Posterior cingulate gyrus (tissue), 11 donors: ENCODE measurements around the gene SLC2A11.
"Not testable (repeated sequence)": the region's sequence is repeated elsewhere in the genome, so short reads cannot be mapped to it uniquely, and the experiment has no call there.

Experiments
- DNase-seq, 10 donors: peaks; one replicate each; pipeline versions ENCODE4 v3.0.0 to v3.0.0-alpha.2; 2020 to 2021; ENCODE audit warnings: mixed read lengths in 3 of 10
- intact Hi-C: fragments of 100-400 bp; cut with DNase I; formaldehyde crosslinking; loops from one replicate; pipeline ENCODE4 v1.15.1; 2023

The SLC2A11 gene

DNA sequence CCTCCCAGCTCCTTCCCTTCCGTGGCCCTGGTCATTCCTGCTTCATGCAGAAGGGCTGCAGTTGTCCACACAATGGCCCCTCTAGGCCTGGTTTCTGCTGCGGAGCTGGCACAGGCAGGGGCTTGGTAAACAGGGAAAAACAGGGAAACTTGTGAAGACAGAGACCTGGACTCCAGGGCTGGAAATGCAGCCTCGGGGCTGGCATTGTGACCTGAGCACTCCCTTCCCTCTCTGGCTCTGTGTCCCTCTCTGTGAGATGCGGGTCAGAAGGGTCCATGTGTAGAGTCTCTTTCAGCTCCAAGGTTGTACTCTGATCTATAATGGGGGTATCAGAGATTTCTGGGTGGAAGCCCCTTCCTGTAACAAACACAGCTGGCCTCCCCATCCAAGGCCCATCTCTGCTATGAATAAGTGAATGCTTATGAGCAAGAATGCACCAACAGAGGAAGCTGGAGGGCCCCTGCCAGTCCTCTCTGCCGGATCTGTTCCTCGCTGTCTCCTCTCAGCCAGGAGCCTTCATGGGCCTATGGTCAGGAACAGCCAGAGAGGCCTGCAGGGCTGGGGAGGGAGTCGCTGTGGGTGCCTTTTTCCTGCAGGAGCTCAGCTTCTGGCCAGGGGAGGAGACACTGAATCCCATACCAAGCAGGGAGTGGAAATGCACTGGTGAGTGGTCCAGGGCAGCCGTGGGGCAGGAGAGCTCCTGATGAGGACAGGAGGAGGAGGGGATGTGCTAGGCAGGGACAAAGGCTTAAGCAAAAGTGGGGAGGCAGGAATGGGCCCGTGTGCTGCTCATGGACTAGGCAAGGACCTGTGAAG, 12.2 kb upstream of the SLC2A11 start:
- peak in 1 of 10 donors; percentile 35 for DNase-seq
- intact Hi-C loops, result loop anchor here (5.0 to 10.0 kb wide), 3 partner anchors 78 to 303 kb away; partner anchors contain the start of gene CHCHD10

DNA sequence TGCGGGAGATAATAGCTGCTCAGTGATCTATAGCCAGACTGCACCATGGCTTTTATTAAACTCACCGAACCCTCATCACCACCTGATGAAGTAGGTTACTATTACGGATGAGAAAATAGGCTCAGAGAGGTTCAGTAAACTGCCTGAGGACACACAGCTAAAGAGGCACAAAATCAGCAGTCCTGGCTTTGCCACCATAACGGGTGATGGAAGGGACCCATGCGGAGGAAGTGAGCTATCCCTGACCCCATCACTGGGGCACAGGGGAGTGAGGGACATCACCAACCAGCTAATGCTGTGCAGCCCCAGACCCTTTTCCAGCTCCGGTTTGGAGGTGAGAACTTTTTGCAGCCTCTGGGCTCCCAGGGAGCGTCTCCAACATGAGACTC, 11.6 kb upstream of the SLC2A11 start:
- DNase-seq, result peak in 1 of 10 donors; percentile 35

DNA sequence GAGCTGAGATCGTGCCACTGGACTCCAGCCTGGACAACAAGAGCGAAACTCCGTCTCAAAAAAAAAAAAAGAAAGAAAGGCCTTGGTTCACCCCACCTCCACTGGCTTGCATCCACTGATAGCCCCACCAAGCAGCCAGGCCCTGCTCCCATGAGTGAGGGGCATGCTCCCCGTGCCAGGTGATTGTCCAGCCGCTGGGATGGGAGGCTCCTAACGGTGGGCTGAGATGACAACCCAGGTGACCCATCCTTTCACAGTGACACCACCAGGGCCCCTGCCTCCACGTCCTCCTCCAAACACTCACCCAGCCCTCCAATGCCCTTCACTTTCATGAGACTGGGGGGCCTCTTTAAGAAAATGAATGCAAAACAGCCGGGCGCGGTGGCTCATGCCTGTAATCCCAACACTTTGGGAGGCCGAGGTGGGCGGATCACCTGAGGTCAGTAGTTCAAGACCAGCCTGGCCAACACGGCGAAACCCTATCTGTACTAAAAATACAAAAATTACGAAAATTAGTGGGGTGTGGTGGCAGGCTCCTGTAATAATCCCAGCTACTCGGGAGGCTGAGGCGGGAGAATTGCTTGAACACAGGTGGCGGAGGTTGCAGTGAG, 10.3 kb upstream of the SLC2A11 start:
- intact Hi-C loops, result loop anchor here (5.0 to 10.0 kb wide), 3 partner anchors 80 to 305 kb away; partner anchors contain the start of gene CHCHD10
- DNase-seq, result peak in 1 of 10 donors; percentile 54

More for the DNA sequence above, 11.6 kb upstream of the SLC2A11 start:
- intact Hi-C loops, result loop anchor here (5.0 to 10.0 kb wide), 3 partner anchors 79 to 304 kb away; partner anchors contain the start of gene CHCHD10

DNA sequence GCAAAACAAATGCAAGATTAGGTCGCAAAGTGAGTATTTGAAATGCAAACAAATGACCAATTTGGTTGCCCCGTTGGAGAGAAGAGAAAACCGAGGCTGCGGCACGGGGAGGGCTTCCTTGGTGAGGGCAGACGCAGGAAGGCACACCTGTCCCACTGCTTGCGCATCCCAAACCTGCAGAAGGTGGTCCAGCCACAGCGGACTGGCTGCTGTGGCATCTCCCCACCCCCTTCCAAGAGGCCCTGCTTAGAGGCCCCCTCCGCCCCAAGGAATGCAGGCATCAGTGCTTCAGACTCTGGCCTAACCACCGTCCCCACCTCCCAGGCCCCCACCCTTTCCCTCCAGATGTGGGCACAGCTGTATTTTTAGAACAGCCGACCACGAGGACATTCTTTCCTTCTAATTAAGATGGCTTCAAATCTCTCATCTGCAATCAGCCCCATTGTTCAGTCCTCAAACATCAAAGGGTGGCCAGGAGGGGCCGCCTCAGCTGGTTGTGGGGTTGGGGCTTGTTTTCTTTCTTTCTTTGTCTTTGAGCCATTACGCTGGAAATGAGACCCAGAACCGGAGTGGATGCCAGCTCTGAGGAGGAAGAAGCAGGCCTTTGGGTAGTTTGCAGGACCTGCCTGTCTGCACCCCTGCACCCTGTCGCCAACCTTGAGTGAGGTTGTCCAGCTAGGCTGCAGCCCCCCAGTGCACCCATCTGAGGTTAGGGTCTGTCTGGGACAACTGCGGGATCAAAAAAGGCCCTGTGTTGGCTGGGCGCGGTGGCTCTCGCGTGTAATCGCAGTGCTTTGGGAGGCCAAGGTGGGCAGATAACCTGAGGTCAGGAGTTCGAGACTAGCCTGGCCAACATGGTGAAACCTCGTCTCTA, 9.4 kb upstream of the SLC2A11 start:
- peak in 3 of 10 donors; percentile 25 to 73 (median 61) for DNase-seq
- intact Hi-C loops, result loop anchor here (5.0 to 10.0 kb wide), 3 partner anchors 81 to 306 kb away; partner anchors contain the start of gene CHCHD10

DNA sequence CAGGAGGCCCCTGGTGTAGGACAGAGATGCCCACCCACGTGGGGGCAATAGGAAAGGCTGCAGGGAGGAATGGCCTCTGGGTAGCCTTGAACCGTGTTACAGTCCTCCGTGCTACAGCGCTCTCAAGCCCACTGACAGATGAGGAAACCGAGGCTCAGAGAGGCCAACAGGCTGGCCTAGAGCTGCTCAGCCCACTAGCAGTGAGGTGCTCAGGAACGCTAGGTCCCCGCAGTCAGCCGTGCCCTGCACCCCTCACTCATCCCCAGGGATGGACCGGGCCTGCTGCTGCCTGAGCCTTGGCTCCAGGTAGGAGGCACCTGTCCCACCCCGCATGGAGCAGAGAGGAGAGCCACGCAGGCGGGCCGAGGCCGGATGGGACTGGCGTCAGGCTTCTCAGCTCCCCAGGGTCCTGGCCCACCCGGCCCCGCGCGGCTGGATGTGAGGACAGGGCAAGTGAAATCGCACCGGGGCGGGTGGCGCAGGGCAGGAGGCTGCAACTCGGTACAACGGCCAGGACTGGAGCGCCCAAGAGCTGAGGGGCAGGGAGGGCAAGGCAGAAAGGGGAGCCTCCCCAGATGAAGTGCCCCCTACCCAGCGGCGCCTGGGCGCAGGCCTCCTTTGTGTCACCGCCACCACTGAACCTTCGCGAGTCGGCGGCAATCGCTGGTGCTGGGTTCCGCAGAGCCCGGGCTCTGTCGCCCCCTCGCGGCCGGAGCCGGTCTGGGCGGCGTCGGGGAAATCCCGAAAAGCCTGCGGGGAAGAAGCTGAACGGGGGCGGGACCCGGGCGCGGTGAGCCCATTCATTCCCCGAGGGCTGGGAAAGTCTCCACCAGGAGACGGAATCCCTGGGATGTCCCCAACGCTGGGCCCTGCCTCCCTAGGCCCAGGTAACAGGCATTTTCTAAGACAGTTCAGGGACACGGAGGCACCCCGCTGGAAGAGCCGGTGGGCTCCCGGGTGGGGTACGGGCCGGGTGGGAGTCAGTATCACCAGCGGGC, 8.4 kb upstream of the SLC2A11 start:
- intact Hi-C loops, result loop anchor here (5.0 to 10.0 kb wide), 3 partner anchors 82 to 307 kb away; partner anchors contain the start of gene CHCHD10
- DNase-seq, result peak; percentile 69 to 98 (median 88)

DNA sequence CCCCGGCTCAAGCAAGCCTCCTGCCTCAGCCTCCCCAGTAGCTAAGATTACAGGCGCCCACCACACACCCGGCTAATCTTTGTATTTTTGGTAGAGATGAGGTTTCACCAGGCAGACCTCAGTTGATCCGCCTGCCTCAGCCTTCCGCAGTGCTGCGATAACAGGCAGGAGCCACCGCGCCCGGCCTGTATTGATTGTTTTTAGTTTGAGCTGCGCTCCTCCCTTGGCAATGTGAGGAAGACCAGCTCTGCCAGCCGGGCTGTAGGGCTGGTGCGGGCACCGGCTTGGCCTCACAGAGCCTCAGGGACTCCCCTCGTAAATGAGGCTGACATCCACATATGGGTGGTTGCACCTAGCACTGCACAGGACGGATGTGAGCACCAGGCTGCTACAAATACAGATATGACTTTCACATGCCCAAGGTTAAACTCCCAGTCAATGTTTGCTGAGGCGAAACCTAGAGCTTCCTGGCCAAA, 7.5 kb upstream of the SLC2A11 start:
- intact Hi-C loops, result no loop called here
- DNase-seq, result peak in 3 of 10 donors; percentile 45 to 79 (median 54)

DNA sequence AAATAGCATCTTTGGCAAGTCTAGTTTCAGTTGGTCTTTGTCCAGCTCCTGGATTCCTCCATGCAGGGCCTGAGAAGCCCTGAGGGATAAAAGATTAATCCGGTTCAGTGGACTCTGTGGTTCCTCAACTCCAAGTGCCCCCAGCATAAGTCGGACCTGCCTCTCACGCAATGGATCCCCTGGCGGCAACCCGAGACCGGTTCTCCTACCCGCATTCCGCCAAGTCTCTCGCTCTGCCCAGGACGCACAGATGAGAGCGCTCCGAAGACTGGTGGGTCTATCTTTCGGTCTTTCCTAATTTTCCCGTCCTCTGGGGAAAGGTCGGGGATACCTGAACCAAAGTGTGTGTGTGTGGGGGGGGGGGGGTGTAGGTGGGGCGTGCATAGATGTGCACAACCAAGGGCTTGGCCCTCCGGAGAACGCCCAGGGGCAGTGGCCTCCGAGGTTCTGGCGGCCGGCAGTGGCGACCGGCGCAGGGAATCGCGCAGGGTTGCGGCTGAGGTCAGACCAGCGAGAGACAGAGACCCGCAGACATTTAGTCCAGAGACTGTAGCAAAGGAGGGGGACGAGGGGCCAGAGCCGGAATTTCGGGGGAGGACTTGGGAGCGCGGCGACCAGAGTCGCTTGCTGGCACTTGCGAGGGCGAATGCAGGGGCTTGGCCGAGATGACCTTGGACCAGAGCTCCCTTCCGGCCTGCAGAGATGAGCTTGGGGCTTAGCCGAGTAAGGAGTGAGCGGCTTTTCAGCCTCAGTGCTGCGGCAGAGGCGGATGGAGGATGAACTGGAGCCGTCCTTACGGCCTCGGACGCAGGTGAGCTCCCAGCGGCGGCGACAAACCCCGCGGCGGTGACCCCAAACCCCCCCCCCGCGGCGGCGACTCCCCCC, 712 bp upstream of the SLC2A11 start:
- DNase-seq, result peak in 7 of 10 donors; percentile 42 to 93 (median 49)
- intact Hi-C loops, result no loop called here

DNA sequence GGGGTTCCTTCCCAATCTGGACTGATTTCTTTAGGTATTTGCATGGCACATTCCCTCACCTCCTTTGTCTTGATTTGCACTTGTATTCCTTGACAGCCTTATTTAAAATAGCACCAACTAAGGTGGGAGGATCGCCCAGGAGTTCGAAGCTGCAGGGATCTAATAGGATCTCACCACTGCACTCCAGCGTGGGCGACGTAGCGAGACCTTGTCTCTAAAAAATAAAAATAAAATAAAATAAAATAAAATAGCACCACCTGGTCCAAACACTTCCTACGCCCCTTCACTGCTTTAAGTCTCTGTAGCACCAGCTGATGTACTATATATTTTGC, 775 bp downstream of the SLC2A11 start:
- DNase-seq, result no peak
- intact Hi-C loops, result no loop called here

DNA sequence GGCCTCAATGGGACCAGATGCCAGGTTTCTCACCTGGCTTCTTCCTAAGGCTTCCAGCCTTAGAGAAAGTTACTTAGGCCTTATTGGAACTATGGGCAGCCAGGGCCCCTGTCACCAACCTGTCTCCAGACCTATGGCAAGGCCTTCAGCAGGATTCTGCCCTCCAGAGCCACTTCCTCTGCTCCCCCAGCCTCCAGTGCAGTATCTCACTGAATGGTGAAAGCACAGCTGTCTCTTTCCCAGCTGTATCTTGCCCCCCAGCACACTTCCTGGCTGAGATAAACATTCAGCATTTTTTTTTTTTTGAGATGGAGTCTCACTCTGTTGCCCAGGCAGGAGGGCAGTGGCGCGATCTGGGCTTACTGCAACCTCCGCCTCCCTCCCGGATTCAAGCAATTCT, 1.5 kb downstream of the SLC2A11 start:
- intact Hi-C loops, result no loop called here
- peak in 1 of 10 donors; percentile 67 for DNase-seq

DNA sequence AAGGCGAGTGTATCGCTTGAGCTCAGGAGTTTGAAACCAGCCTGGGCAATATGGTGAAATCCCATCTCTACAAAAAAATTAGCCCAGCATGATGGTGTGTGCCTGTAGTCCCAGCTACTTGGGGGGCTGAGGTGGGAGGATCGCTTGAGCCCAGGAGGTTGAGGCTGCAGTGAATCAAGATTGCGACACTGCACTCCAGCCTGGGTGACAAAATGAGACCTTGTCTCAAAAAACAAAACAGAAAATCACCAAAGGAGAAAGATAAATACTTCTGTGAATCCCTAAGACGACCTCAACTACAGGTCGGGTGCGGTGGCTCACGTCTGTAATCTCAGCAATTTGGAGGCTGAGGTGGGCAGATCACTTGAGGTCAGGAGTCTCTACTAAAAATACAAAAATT, 2.5 kb downstream of the SLC2A11 start:
- intact Hi-C loops, result not testable (repeated sequence)
- DNase-seq, result peak in 1 of 10 donors; percentile 18

DNA sequence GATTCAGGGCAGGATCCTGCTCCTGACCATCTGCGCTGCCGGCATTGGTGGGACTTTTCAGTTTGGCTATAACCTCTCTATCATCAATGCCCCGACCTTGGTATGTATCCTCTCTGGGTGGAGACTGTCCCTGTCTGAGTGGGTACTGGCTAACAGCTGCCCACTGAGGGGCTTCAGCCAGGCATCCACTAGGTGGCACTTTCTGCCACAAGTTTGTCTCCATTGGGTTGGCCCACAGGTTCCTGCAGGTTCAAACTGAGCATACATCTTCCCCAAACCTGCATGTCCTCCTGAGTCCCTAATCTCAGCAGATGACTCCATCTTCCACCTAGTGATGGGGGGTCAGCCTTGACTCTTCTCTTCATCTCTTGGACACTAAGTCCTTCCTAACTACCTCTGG, 4.4 kb downstream of the SLC2A11 start:
- peak in 2 of 10 donors; percentile 39 to 81 for DNase-seq
- intact Hi-C loops, result no loop called here

DNA sequence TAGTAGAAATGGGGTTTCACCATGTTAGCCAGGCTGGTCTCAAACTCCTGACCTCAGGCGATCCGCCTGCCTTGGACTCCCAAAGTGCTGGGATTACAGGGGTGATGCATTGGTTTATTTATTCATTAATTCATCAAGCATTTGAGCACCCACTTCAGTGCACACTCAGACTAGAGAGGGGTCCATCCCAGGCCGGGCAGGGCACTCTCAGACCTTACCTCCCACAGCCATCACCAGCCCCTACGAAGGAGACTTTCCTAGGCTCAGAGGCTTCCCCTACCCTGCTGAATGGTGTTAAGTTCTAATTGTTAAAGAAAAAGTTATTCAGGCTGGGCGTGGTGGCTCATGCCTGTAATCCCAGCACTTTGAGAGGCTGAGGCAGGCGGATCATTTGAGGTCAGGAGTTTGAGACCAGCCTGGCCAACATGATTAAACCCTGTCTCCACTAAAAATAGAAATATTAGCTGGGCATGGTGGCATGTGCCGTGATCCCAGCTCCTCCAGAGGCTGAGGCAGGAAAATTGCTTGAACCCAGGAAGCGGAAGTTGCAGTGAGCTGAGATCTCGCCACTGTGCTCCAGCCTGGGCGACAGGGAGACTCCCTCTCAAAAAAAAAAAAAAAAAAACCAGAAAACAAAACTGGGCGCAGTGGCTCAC, 7.0 kb downstream of the SLC2A11 start:
- intact Hi-C loops, result not testable (repeated sequence)
- peak in 1 of 10 donors; percentile 45 for DNase-seq

DNA sequence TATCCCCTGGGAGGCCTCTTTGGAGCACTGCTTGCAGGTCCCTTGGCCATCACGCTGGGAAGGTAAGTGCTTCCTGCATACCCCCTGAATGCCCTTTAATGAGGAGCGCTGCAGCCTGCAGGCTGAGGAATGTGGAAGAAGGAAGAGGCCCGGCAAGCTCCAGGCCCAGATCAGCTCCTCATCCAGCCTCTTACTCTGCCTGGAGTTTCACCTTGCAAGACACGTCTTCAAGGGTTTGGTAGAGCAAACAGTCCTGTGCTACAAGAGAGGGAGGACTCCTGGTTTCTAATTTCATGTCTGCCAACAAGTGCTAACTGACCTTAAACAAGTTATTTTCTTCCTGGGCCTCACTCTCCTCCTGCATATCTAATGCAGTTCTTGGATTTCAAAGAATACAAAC, 10.9 kb downstream of the SLC2A11 start:
- DNase-seq, result no peak
- intact Hi-C loops, result no loop called here

DNA sequence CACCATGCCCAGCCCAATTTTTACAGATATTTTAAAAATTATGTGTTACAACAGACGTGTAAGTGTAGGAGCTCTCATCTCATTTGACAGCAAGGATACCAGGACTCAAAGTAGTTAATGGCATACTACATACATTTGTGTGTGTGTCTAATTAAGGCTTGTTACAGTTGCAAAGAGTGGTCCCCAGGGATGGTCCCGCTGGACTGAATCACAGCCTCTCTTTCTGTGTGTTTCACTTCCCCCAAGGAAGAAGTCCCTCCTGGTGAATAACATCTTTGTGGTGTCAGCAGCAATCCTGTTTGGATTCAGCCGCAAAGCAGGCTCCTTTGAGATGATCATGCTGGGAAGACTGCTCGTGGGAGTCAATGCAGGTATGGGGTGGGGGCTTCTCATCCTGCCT, 17.2 kb downstream of the SLC2A11 start:
- intact Hi-C loops, result no loop called here

DNA sequence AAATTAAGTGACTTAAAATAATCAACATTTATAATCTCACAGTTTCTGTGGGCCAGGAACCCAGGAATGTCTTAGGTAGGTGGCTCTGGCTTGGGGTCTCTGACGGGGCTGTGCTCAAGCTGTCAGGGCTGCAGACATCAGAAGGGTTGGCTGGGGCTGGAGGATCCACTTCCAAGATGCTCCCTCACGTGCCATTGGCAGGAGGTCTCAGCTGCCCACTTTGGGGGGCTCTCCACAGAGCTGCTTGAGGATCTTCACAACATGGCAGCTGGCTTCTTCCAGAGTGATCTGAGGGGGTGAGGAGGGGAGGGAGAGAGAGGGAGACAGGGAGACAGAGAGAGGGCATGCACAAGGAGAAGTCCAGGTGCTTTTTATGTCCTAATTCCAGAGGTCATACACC, 18.1 kb downstream of the SLC2A11 start:
- peak in 2 of 10 donors; percentile 26 to 54 for DNase-seq
- intact Hi-C loops, result no loop called here

More for the DNA sequence above, 17.2 kb downstream of the SLC2A11 start:
- peak in 1 of 10 donors; percentile 3 for DNase-seq

DNA sequence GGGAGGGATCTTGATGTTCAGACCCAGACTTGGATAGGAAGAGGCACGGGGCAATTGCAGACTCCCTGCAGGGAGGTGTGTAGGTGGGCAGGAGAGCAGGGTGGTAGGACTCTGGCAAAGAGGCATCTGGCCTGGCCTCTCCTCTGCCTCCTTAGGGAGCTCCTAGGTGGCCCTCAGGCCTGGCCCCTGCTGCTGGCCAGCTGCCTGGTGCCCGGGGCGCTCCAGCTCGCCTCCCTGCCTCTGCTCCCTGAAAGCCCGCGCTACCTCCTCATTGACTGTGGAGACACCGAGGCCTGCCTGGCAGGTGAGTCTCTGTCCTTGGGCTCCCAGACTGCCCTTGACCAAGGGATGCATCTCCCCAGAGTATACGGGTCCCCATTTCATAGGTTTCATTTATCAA, 19.9 kb downstream of the SLC2A11 start:
- DNase-seq, result peak in 2 of 10 donors; percentile 37 to 62
- intact Hi-C loops, result no loop called here

DNA sequence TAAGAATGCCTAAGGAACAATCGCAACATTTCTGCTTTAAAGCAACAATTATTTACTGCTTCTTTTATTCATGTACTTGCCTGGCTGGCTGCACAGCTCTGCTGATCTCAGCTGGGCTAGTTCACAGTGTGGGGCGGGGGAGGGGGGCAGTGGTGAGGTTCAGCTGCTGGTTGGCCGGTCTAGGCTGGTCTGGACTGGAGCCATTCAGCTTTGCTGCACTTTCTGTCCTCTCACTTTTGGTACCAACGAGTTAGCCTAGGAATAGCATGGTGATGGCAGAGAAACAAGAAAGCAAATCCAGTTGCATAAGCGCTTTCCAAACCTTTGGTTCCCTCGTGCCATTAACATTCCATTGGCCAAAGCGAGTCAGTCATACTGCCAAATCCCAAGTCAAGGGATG, 20.5 kb downstream of the SLC2A11 start:
- DNase-seq, result peak in 3 of 10 donors; percentile 27 to 59 (median 59)
- intact Hi-C loops, result no loop called here

DNA sequence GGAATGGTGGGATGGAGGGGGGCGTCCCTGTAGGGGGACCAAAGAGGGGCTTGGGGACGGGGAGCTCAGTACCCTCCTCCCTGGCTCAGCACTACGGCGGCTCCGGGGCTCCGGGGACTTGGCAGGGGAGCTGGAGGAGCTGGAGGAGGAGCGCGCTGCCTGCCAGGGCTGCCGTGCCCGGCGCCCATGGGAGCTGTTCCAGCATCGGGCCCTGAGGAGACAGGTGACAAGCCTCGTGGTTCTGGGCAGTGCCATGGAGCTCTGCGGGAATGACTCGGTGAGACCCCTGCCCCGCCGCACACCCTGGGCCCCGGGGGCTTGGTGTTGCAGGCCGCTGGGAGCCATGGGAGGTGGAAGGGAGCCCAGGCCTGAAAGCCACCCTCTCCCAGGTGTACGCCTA, 24.7 kb downstream of the SLC2A11 start:
- intact Hi-C loops, result no loop called here
- peak in 1 of 10 donors; percentile 69 for DNase-seq
